NCI-H2227 (cell line): ENCODE results near the gene AGRP.

Source experiments
- DNase-seq: peaks from one replicate; lab custom pipeline; 2025; ENCODE audit not compliant: unreplicated experiment; lab: John Stamatoyannopoulos, UW

AGRP gene

DNA sequence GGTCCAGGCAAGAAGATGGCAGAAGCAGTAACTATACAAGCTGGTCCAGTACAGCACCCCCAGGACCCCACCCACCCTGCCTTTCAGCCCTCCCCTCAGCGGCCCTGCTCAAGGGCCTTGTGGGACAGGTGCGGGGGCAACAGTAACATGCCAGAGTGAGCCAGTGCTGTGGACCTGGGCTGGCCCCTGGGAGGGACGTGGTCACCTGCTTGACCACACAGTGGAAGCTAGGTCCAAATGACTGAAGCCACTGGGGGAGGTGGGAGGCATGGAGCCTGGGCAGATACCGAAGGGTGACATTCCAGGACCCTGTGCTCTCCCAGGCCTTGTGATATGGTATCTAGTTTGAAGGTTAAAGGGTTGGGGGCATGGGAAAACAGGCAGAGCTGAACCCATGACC is 19.7 kb downstream of the AGRP start:
- DNase-seq: no peak

DNA sequence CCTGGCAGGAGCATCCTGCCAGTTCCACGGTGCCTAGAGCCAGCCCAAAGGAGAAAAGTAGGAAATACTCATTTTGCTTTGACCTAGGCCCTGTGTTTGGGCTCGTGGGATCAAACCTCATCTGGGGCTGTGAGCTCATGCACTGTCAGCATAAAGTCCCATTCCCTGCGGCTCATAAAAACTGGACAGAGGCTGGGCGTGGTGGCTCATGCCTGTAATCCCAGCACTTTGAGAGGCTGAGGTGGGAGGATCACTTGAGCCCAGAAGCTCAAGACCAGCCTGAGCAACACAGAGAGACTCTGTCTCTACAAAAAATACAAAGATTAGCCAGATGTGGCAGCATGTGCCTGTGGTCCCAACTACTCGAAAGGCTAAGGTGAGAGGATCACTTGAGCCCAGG is 20.3 kb downstream of the AGRP start:
- DNase-seq: no peak

GRCh38 chr16:67462279-67462655 is 21.1 kb downstream of the AGRP start:
- no peak for DNase-seq

- no peak for DNase-seq
Measured at GRCh38 chr16:67461600-67462278, 21.6 kb downstream of the AGRP start.

GRCh38 chr16:67460961-67461360 is 22.4 kb downstream of the AGRP start:
- no peak for DNase-seq

GRCh38 chr16:67460168-67460567 is 23.2 kb downstream of the AGRP start:
- no peak for DNase-seq

GRCh38 chr16:67459861-67460150 is 23.5 kb downstream of the AGRP start:
- DNase-seq: no peak

- DNase-seq: no peak
Measured at GRCh38 chr16:67459066-67459860, 24.1 kb downstream of the AGRP start.

GRCh38 chr16:67458121-67458641 is 25.2 kb downstream of the AGRP start:
- no peak for DNase-seq

DNA sequence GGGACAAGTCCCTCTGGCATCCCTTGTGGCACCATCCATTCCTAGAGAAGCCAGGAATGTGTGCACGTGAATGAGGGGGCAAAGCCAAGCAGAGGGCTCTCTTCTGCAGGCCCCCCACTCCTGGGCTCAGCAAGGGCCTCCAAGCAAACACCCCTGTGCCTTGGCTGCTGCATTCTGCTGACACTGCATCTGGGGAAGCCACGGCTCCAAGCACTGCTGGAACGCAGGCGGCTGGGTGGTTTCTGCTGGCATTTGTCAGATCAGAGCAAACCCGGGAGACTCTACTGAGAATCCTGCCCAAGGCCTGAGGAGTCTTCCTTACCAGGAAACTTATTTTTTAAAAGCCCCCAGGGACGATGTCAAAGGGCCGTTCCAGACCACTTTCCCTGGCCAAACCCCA is 25.7 kb downstream of the AGRP start:
- no peak for DNase-seq

GRCh38 chr16:67456391-67457081 is 26.8 kb downstream of the AGRP start:
- no peak for DNase-seq

GRCh38 chr16:67454852-67455251 is 28.5 kb downstream of the AGRP start:
- no peak for DNase-seq

DNA sequence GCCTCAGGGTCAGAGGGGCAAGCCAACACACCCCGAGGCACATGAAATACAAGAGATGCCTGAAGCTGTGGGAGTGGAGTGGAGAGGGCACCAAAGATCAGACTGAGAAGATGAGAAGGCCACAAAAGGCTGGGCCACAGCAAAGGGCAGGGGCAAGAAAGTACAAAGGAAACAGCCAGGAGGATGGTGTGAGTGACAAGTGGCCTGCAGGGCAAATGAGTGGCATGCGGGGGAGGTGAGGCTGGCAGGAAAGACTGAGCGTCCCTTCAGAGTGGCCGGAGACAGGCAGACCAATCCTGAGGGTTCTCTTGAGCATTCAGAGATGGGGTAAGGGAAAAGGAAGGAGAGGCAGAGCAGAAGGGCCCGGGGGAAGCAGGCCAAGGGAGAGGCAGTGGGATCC is 29.2 kb downstream of the AGRP start:
- no peak for DNase-seq

GRCh38 chr16:67451704-67452435 is 31.5 kb downstream of the AGRP start:
- no peak for DNase-seq

GRCh38 chr16:67451061-67451703 is 32.2 kb downstream of the AGRP start:
- no peak for DNase-seq

- DNase-seq: no peak
Measured at GRCh38 chr16:67449739-67450138, 33.6 kb downstream of the AGRP start.

- DNase-seq: no peak
Measured at GRCh38 chr16:67449336-67449735, 34.0 kb downstream of the AGRP start.

GRCh38 chr16:67448580-67448979 is 34.8 kb downstream of the AGRP start:
- no peak for DNase-seq

GRCh38 chr16:67447508-67448076 is 35.8 kb downstream of the AGRP start:
- DNase-seq: no peak

DNA sequence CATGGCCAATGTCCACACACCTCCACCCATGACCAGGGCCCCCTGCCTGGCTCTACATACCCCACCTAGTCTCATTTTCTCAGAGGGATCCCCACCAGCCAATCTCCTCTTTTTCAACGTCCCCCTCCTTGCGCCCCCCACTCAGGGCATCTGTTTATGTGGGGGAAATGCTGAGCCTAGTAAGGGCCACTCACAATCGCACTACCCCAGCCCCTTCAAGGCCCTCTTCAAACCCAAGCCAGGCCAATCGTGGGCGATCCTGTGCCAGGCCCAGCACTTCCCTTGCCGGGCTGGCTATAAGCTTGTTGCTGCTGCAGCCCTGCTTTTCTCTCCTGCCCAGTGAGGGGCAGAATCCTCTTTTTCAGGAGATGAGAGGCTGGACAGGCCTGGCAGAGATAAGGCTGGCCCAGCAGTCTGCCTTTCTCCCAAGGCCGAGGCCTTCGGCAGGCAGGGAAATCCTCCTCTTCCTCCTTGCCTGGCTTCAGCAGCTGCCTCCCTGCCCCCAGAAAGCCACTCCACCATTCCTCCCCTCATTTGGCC is 36.3 kb downstream of the AGRP start:
- DNase-seq: no peak
